Keratinocyte (primary cell): ENCODE measurements around the gene PPP2R5C. TPM values are rescaled to one million over a fixed set of nuclear protein-coding genes. Genes with fewer than 3 reads are reported as not detected.
A peak's percentile ranks its signal among the peaks of the same experiment; 100 is the strongest.

ENCODE experiments used
- DNase-seq: peaks from one replicate; pipeline ENCODE4 v3.0.0-alpha.2; 2011; ENCODE audit warnings: low read depth, missing footprints, low spot score
- FAIRE-seq: peaks from 2 replicates; lab custom pipeline; 2011; peaks lifted over from hg19 to GRCh38; lab: Jason Lieb, UNC
- H2AFZ ChIP-seq: 2 replicates; pipeline ENCODE4 v1.6.0; 2012; ENCODE audit warnings: low read length, control low read depth, inconsistent platforms; ENCODE audit not compliant: control insufficient read depth
- H3K27ac ChIP-seq: 2 replicates; pipeline ENCODE4 v1.5.1; 2011; ENCODE audit warnings: low read length; ENCODE audit not compliant: control insufficient read depth, insufficient read depth
- H3K27me3 ChIP-seq: 3 replicates; pipeline ENCODE4 v1.6.0; 2011; ENCODE audit warnings: low read length; ENCODE audit not compliant: control insufficient read depth, insufficient read depth; ENCODE audit errors: extremely low read depth
- H3K36me3 ChIP-seq, 2 experiments: 2 replicates in 1 of 2; 3 replicates in 1 of 2; pipeline ENCODE4 v1.5.1; 2011; ENCODE audit warnings: low read length in 2 of 2, mild to moderate bottlenecking in 1 of 2; ENCODE audit not compliant: control insufficient read depth in 2 of 2, insufficient read depth in 2 of 2; ENCODE audit errors: extremely low read depth in 1 of 2
- H3K4me1 ChIP-seq: 3 replicates; pipeline ENCODE4 v1.5.1; 2011; ENCODE audit warnings: low read length; ENCODE audit not compliant: control insufficient read depth, insufficient read depth; ENCODE audit errors: extremely low read depth
- H3K4me2 ChIP-seq: 3 replicates; pipeline ENCODE4 v1.6.0; 2011; ENCODE audit warnings: low read depth, low read length; ENCODE audit not compliant: control insufficient read depth, insufficient read depth; ENCODE audit errors: extremely low read depth
- H3K4me3 ChIP-seq, 3 experiments: fragments of 200-600 bp in 1 of 3; sonication (generic) in 1 of 3; 2 replicates in 2 of 3; 3 replicates in 1 of 3; pipeline ENCODE4 v1.5.1; 2011 to 2016; ENCODE audit warnings: low read length in 3 of 3, mild to moderate bottlenecking in 3 of 3, control low read depth in 2 of 3, inconsistent platforms in 1 of 3, low read depth in 1 of 3, mixed read lengths in 1 of 3, mixed run types in 1 of 3, moderate library complexity in 1 of 3; ENCODE audit not compliant: control insufficient read depth in 2 of 3, insufficient read depth in 2 of 3; ENCODE audit errors: extremely low read depth in 1 of 3
- H3K79me2 ChIP-seq: 2 replicates; pipeline ENCODE4 v1.6.0; 2012; ENCODE audit warnings: low read length; ENCODE audit not compliant: control insufficient read depth, insufficient read depth
- H3K9ac ChIP-seq: 3 replicates; pipeline ENCODE4 v1.6.0; 2011; ENCODE audit warnings: low read length; ENCODE audit not compliant: control insufficient read depth, insufficient read depth; ENCODE audit errors: extremely low read depth
- H3K9me1 ChIP-seq: 3 replicates; pipeline ENCODE4 v1.6.0; 2011; ENCODE audit warnings: low read length; ENCODE audit not compliant: control insufficient read depth, insufficient read depth; ENCODE audit errors: extremely low read depth
- H3K9me3 ChIP-seq: 2 replicates; pipeline ENCODE4 v1.5.1; 2012; ENCODE audit warnings: low read depth, low read length; ENCODE audit not compliant: control insufficient read depth
- H4K20me1 ChIP-seq: 3 replicates; pipeline ENCODE4 v1.6.0; 2011; ENCODE audit warnings: low read length; ENCODE audit not compliant: control insufficient read depth, insufficient read depth; ENCODE audit errors: extremely low read depth
- CTCF ChIP-seq, 3 experiments: IDR thresholded peaks in 1 of 3; conservative IDR thresholded peaks in 1 of 3; optimal IDR thresholded peaks in 1 of 3; 2 replicates in 2 of 3; 3 replicates in 1 of 3; pipeline versions ENCODE3 to v1.5.1; 2011; ENCODE audit warnings: low read length in 3 of 3, mild to moderate bottlenecking in 3 of 3, moderate library complexity in 2 of 3, control low read depth in 1 of 3, inconsistent platforms in 1 of 3; ENCODE audit not compliant: insufficient read depth in 2 of 3; ENCODE audit errors: extremely low read depth in 1 of 3
- EZH2 ChIP-seq: IDR thresholded peaks from one replicate; pipeline ENCODE4 v1.6.1; 2012; ENCODE audit warnings: inconsistent platforms, mild to moderate bottlenecking, low read length, moderate library complexity
- dilution Hi-C: fragments of 300-500 bp; cut with MboI; formaldehyde crosslinking; loops from one replicate; pipeline ENCODE4 v1.7.0; 2020; ENCODE audit warnings: low sequenced_read_pairs; ENCODE audit not compliant: extremely low pct_ligation_motif_present
- polyA plus RNA-seq, 5 experiments: library from polyadenylated mRNA; depleted of rRNA in 3 of 5; stranded (reverse) in 3 of 5; stranded (forward) in 1 of 5; unstranded in 1 of 5; fragments of >200 nt; gene quantifications; 1 replicate in 1 of 5; 2 replicates in 3 of 5; 3 replicates in 1 of 5; pipeline versions ENCODE4 v1.2.1 to v1.2.3, GENCODE V29; 2011 to 2012; ENCODE audit warnings: missing spikeins in 2 of 5, low read depth in 1 of 5, low replicate concordance in 1 of 5

PPP2R5C gene
- polyA plus RNA-seq, 1 donor (not counting 4 experiments of a cell fraction or from before 2014, with no cell fraction given), result 105 TPM

GRCh38 chr14:101758913-101759593 lies 2.5 kb upstream of the PPP2R5C start:
- no peak overlapping the region for H2AFZ ChIP-seq
- dilution Hi-C loops, result no loop called here
- H4K20me1 ChIP-seq, result no peaks in the 10 kb centered on the region
- H3K9ac ChIP-seq, result no peak overlapping the region
- H3K79me2 ChIP-seq, result no peaks in the 10 kb centered on the region
- no peak overlapping the region for H3K4me2 ChIP-seq
- peaks cover 3% of the 10 kb centered on the region for H3K4me1 ChIP-seq
- H3K9me1 ChIP-seq, result no peaks in the 10 kb centered on the region
- FAIRE-seq, result no peak
- no peaks in the 10 kb centered on the region for H3K9me3 ChIP-seq
- TF ChIP-seq CTCF (optimal IDR thresholded peaks at IDR 0.05 in 1 of 3, IDR thresholded peaks at IDR 0.05 in 1 of 3, conservative IDR thresholded peaks at IDR 0.05 in 1 of 3; ENCODE audit: extremely low read depth in 1 of 3, insufficient read depth in 2 of 3, low read length in 3 of 3) (no peak), EZH2 (no peak)
- H3K27me3 ChIP-seq, result peaks cover 4% of the 10 kb centered on the region
- H3K4me3 ChIP-seq, result no peak overlapping the region
- no peak overlapping the region for H3K27ac ChIP-seq
- no peaks in the 10 kb centered on the region for H3K36me3 ChIP-seq
- DNase-seq, result no peak

GRCh38 chr14:101760138-101761011 lies 1.1 kb upstream of the PPP2R5C start:
- Histone ChIP-seq H3K79me2 (no peaks in the 10 kb centered on the region), H3K36me3 (peaks cover 0 to 2% of the 10 kb centered on the region in 2 experiments), H3K9me1 (no peaks in the 10 kb centered on the region), H3K9ac (peak overlapping the region; percentile 39), H3K4me3 (peak overlapping the region; percentile 29 to 60 (median 44)), H4K20me1 (no peaks in the 10 kb centered on the region), H2AFZ (peak overlapping the region; percentile 24), H3K4me2 (peak overlapping the region; percentile 90), H3K4me1 (peaks cover 3% of the 10 kb centered on the region), H3K27me3 (peaks cover 4% of the 10 kb centered on the region), H3K27ac (peak overlapping the region; percentile 22), H3K9me3 (no peaks in the 10 kb centered on the region)
- FAIRE-seq (peak; percentile 32), DNase-seq (peak; percentile 90)
- no peak for TF ChIP-seq EZH2
- TF ChIP-seq CTCF (optimal IDR thresholded peaks at IDR 0.05 in 1 of 3, IDR thresholded peaks at IDR 0.05 in 1 of 3, conservative IDR thresholded peaks at IDR 0.05 in 1 of 3; ENCODE audit: extremely low read depth in 1 of 3, insufficient read depth in 2 of 3, low read length in 3 of 3), result no peak
- dilution Hi-C loops, result no loop called here
